A549 (cell line): ENCODE results near the gene PGGHG.

Experiments
- CHD4 ChIP-seq: fragments of 200-600 bp; sonication (generic); IDR thresholded peaks from 2 replicates; pipeline ENCODE4 v1.6.1; 2016; ENCODE audit warnings: antibody characterized with exemption, mild to moderate bottlenecking, borderline replicate concordance
- CTCF ChIP-seq: fragments of >200 bp; sonication (Bioruptor Twin); formaldehyde crosslinking; IDR thresholded peaks from 3 replicates; pipeline ENCODE4 v1.5.1; 2016
- EP300 ChIP-seq, 2 experiments: fragments of >200 bp; sonication (Bioruptor Twin); formaldehyde crosslinking; IDR thresholded peaks; 2 replicates in 1 of 2; 3 replicates in 1 of 2; pipeline ENCODE4 v1.6.1; 2016 to 2017
- HES2 ChIP-seq: fragments of >200 bp; sonication (Bioruptor Twin); formaldehyde crosslinking; IDR thresholded peaks from 2 replicates; pipeline ENCODE4 v1.6.1; 2016
- POLR2A ChIP-seq: IDR thresholded peaks from 2 replicates; pipeline ENCODE4 v1.6.1; 2012; ENCODE audit warnings: mild to moderate bottlenecking, low read length
- RAD21 ChIP-seq, 2 experiments: fragments of >200 bp in 1 of 2; sonication (Bioruptor Twin) in 1 of 2; formaldehyde crosslinking in 1 of 2; IDR thresholded peaks in 1 of 2; conservative IDR thresholded peaks in 1 of 2; 2 replicates in 1 of 2; 3 replicates in 1 of 2; pipeline ENCODE4 v1.6.1; 2012 to 2018; ENCODE audit warnings: inconsistent platforms in 1 of 2
- SMC3 ChIP-seq: fragments of >200 bp; sonication (Bioruptor Twin); formaldehyde crosslinking; IDR thresholded peaks from 3 replicates; pipeline ENCODE4 v1.6.1; 2018; ENCODE audit warnings: inconsistent platforms

GRCh38 chr11:282171-282570 is 6.8 kb upstream of the PGGHG start:
- TF ChIP-seq RAD21 (conservative IDR thresholded peaks at IDR 0.05 in 1 of 2, IDR thresholded peaks at IDR 0.05 in 1 of 2), result no peak
- TF ChIP-seq CHD4, result no peak
- TF ChIP-seq EP300 (IDR thresholded peaks at IDR 0.05), result no peak
- no peak for TF ChIP-seq CTCF
- no peak for TF ChIP-seq SMC3
- no peak for TF ChIP-seq POLR2A
- TF ChIP-seq HES2, result no peak
